CD4-positive, CD25-positive, alpha-beta regulatory T cell (primary cell): Measurements from ENCODE around the gene HTR3B. TPM values are rescaled to one million over a fixed set of nuclear protein-coding genes. Genes with fewer than 3 reads are reported as not detected.

Experiments used
- ATAC-seq, 2 donors: fragments of 150-1000 bp; cut with Tn5 transposase; one replicate each; pipeline ENCODE4 v1.10.0; 2021; ENCODE audit warnings: low read depth in 2 of 2, moderate number of reproducible peaks in 2 of 2, moderate library complexity in 1 of 2
- DNase-seq, 3 donors: peaks; one replicate each; pipeline versions ENCODE4 v3.0.0 to v3.0.0-alpha.2; 2012 to 2022; ENCODE audit warnings: mixed read lengths in 1 of 3
- H3K27ac ChIP-seq: one replicate; pipeline ENCODE4 v1.7.0; 2013; ENCODE audit warnings: mild to moderate bottlenecking, low read length; ENCODE audit not compliant: insufficient read depth, poor library complexity, severe bottlenecking
- H3K27me3 ChIP-seq: one replicate; pipeline ENCODE4 v1.7.0; 2013; ENCODE audit warnings: low read length; ENCODE audit not compliant: control insufficient read depth, insufficient read depth
- H3K36me3 ChIP-seq: one replicate; pipeline ENCODE4 v1.7.0; 2013; ENCODE audit warnings: mild to moderate bottlenecking, low read length, moderate library complexity; ENCODE audit not compliant: control insufficient read depth, insufficient read depth
- H3K4me1 ChIP-seq: 2 replicates; pipeline ENCODE4 v1.7.0; 2013; ENCODE audit warnings: mild to moderate bottlenecking, low read length; ENCODE audit not compliant: insufficient read depth, control insufficient read depth, poor library complexity, severe bottlenecking
- H3K4me3 ChIP-seq: one replicate; pipeline ENCODE4 v1.7.0; 2013; ENCODE audit warnings: low read depth, mild to moderate bottlenecking, low read length, moderate library complexity
- H3K9me3 ChIP-seq, 2 experiments: 1 replicate in 1 of 2; 2 replicates in 1 of 2; pipeline ENCODE4 v1.7.0; 2013; ENCODE audit warnings: low read length in 2 of 2, mild to moderate bottlenecking in 1 of 2, moderate library complexity in 1 of 2; ENCODE audit not compliant: control insufficient read depth in 2 of 2
- H3K27ac Mint-ChIP-seq, 3 donors: one replicate each; pipeline ENCODE4 v1.8.0; 2020 to 2022; ENCODE audit warnings: mild to moderate bottlenecking in 3 of 3, mixed read lengths in 3 of 3, moderate library complexity in 2 of 3
- H3K27me3 Mint-ChIP-seq: one replicate; pipeline ENCODE4 v1.8.0; 2022; ENCODE audit warnings: mild to moderate bottlenecking, mixed read lengths
- H3K36me3 Mint-ChIP-seq: one replicate; pipeline ENCODE4 v1.8.0; 2020; ENCODE audit warnings: mixed read lengths
- H3K4me1 Mint-ChIP-seq, 4 donors: one replicate each; pipeline ENCODE4 v1.8.0; 2020 to 2022; ENCODE audit warnings: mixed read lengths in 4 of 4, mild to moderate bottlenecking in 1 of 4
- H3K4me3 Mint-ChIP-seq, 4 donors: one replicate each; pipeline ENCODE4 v1.8.0; 2020 to 2022; ENCODE audit warnings: mild to moderate bottlenecking in 4 of 4, mixed read lengths in 4 of 4, moderate library complexity in 3 of 4
- H3K9me3 Mint-ChIP-seq, 7 donors: one replicate each; pipeline ENCODE4 v1.8.0; 2020 to 2022; ENCODE audit warnings: mixed read lengths in 7 of 7, mild to moderate bottlenecking in 3 of 7, moderate library complexity in 2 of 7
- polyA plus RNA-seq, 4 donors: library from polyadenylated mRNA; unstranded; fragments of 300-500 nt; fragmentation: Illumina TruSeq; gene quantifications; one replicate each; pipeline ENCODE4 v1.2.3, GENCODE V29; 2021
- total RNA-seq: library from RNA; stranded (reverse); gene quantifications from one replicate; pipeline ENCODE4 v1.2.3, GENCODE V29; 2022

HTR3B gene
- total and polyA plus RNA-seq, 5 donors from 2014 or later = not detected

GRCh38 chr11:113951537-113951936, 46.9 kb downstream of the HTR3B start:
- H3K4me1 Mint-ChIP-seq = no peaks in the 10 kb centered on the region
- H3K9me3 Mint-ChIP-seq = peaks cover 0 to 3% (median 0%) of the 10 kb centered on the region in 7 donors
- no peak overlapping the region for H3K4me3 Mint-ChIP-seq
- ATAC-seq = no peak
- no peak overlapping the region for H3K27ac ChIP-seq
- no peak overlapping the region for H3K4me3 ChIP-seq
- DNase-seq = no peak
- H3K4me1 ChIP-seq = no peaks in the 10 kb centered on the region
- H3K27ac Mint-ChIP-seq = peak overlapping the region in 1 of 3 donors; percentile 68
- no peaks in the 10 kb centered on the region for H3K36me3 ChIP-seq
- H3K36me3 Mint-ChIP-seq = no peaks in the 10 kb centered on the region
- peaks cover 6% of the 10 kb centered on the region for H3K27me3 Mint-ChIP-seq
- H3K9me3 ChIP-seq = no peaks in the 10 kb centered on the region
- H3K27me3 ChIP-seq = peaks cover 2% of the 10 kb centered on the region

- no peak for ATAC-seq
- Histone ChIP-seq H3K4me3 (no peak overlapping the region), H3K9me3 (no peaks in the 10 kb centered on the region), H3K4me1 (no peaks in the 10 kb centered on the region), H3K27me3 (peaks cover 2% of the 10 kb centered on the region), H3K36me3 (no peaks in the 10 kb centered on the region), H3K27ac (no peak overlapping the region)
- Mint-ChIP-seq H3K9me3 (peaks cover 0 to 3% (median 0%) of the 10 kb centered on the region in 7 donors), H3K4me1 (no peaks in the 10 kb centered on the region), H3K4me3 (no peak overlapping the region), H3K27ac (no peak overlapping the region), H3K36me3 (no peaks in the 10 kb centered on the region), H3K27me3 (peaks cover 6% of the 10 kb centered on the region)
- DNase-seq = no peak
Measured at GRCh38 chr11:113952070-113952469, 47.5 kb downstream of the HTR3B start.

GRCh38 chr11:113952588-113952987, 48.0 kb downstream of the HTR3B start:
- Mint-ChIP-seq H3K9me3 (peaks cover 0 to 3% (median 0%) of the 10 kb centered on the region in 7 donors), H3K27ac (no peak overlapping the region), H3K4me1 (no peaks in the 10 kb centered on the region), H3K36me3 (no peaks in the 10 kb centered on the region), H3K27me3 (peaks cover 6% of the 10 kb centered on the region), H3K4me3 (no peak overlapping the region)
- H3K9me3 ChIP-seq = no peaks in the 10 kb centered on the region
- no peak for DNase-seq
- H3K27ac ChIP-seq = no peak overlapping the region
- no peak overlapping the region for H3K4me3 ChIP-seq
- peaks cover 2% of the 10 kb centered on the region for H3K27me3 ChIP-seq
- no peak for ATAC-seq
- no peaks in the 10 kb centered on the region for H3K36me3 ChIP-seq
- no peaks in the 10 kb centered on the region for H3K4me1 ChIP-seq

GRCh38 chr11:113954235-113954634, 49.6 kb downstream of the HTR3B start:
- Histone ChIP-seq H3K9me3 (no peaks in the 10 kb centered on the region), H3K36me3 (no peaks in the 10 kb centered on the region), H3K27ac (no peak overlapping the region), H3K27me3 (peaks cover 2% of the 10 kb centered on the region), H3K4me1 (no peaks in the 10 kb centered on the region), H3K4me3 (no peak overlapping the region)
- Mint-ChIP-seq H3K27me3 (peaks cover 6% of the 10 kb centered on the region), H3K4me1 (no peaks in the 10 kb centered on the region), H3K27ac (peak overlapping the region in 1 of 3 donors; percentile 21), H3K9me3 (peaks cover 0 to 3% (median 0%) of the 10 kb centered on the region in 7 donors), H3K36me3 (no peaks in the 10 kb centered on the region), H3K4me3 (no peak overlapping the region)
- no peak for ATAC-seq
- DNase-seq = no peak

GRCh38 chr11:113956986-113957385, 52.4 kb downstream of the HTR3B start:
- Histone ChIP-seq H3K9me3 (no peaks in the 10 kb centered on the region), H3K27ac (no peak overlapping the region), H3K36me3 (no peaks in the 10 kb centered on the region), H3K4me3 (no peak overlapping the region), H3K27me3 (peaks cover 2% of the 10 kb centered on the region), H3K4me1 (no peaks in the 10 kb centered on the region)
- Mint-ChIP-seq H3K9me3 (peaks cover 0 to 1% (median 0%) of the 10 kb centered on the region in 7 donors), H3K36me3 (no peaks in the 10 kb centered on the region), H3K27ac (no peak overlapping the region), H3K4me3 (no peak overlapping the region), H3K4me1 (no peaks in the 10 kb centered on the region), H3K27me3 (peaks cover 10% of the 10 kb centered on the region)
- no peak for DNase-seq
- no peak for ATAC-seq

- Histone ChIP-seq H3K27ac (no peak overlapping the region), H3K4me3 (no peak overlapping the region), H3K36me3 (no peaks in the 10 kb centered on the region), H3K9me3 (no peaks in the 10 kb centered on the region), H3K27me3 (no peaks in the 10 kb centered on the region), H3K4me1 (no peaks in the 10 kb centered on the region)
- no peaks in the 10 kb centered on the region for H3K4me1 Mint-ChIP-seq
- no peak overlapping the region for H3K27ac Mint-ChIP-seq
- H3K27me3 Mint-ChIP-seq = peaks cover 8% of the 10 kb centered on the region
- no peak for ATAC-seq
- H3K4me3 Mint-ChIP-seq = no peak overlapping the region
- peaks cover 0 to 1% (median 0%) of the 10 kb centered on the region in 7 donors for H3K9me3 Mint-ChIP-seq
- DNase-seq = no peak
- no peaks in the 10 kb centered on the region for H3K36me3 Mint-ChIP-seq
Measured at GRCh38 chr11:113960702-113961330, 56.2 kb downstream of the HTR3B start.

- no peaks in the 10 kb centered on the region for H3K4me1 Mint-ChIP-seq
- H3K27me3 ChIP-seq = no peaks in the 10 kb centered on the region
- H3K4me3 ChIP-seq = no peak overlapping the region
- H3K27ac ChIP-seq = no peak overlapping the region
- H3K36me3 ChIP-seq = no peaks in the 10 kb centered on the region
- H3K27ac Mint-ChIP-seq = no peak overlapping the region
- H3K9me3 ChIP-seq = no peaks in the 10 kb centered on the region
- H3K9me3 Mint-ChIP-seq = peaks cover 0 to 1% (median 0%) of the 10 kb centered on the region in 7 donors
- H3K27me3 Mint-ChIP-seq = peaks cover 19% of the 10 kb centered on the region
- no peaks in the 10 kb centered on the region for H3K4me1 ChIP-seq
- ATAC-seq (no peak), DNase-seq (no peak)
- H3K4me3 Mint-ChIP-seq = no peak overlapping the region
- H3K36me3 Mint-ChIP-seq = no peaks in the 10 kb centered on the region
Measured at GRCh38 chr11:113967361-113967760, 62.8 kb downstream of the HTR3B start.

- H3K4me1 ChIP-seq = no peaks in the 10 kb centered on the region
- H3K36me3 ChIP-seq = no peaks in the 10 kb centered on the region
- H3K27me3 ChIP-seq = no peaks in the 10 kb centered on the region
- H3K27me3 Mint-ChIP-seq = peaks cover 20% of the 10 kb centered on the region
- no peaks in the 10 kb centered on the region for H3K4me1 Mint-ChIP-seq
- H3K27ac ChIP-seq = no peak overlapping the region
- no peaks in the 10 kb centered on the region for H3K9me3 ChIP-seq
- H3K4me3 ChIP-seq = no peak overlapping the region
- DNase-seq (no peak), ATAC-seq (no peak)
- no peak overlapping the region for H3K27ac Mint-ChIP-seq
- no peaks in the 10 kb centered on the region for H3K36me3 Mint-ChIP-seq
- H3K9me3 Mint-ChIP-seq = peaks cover 0 to 1% (median 0%) of the 10 kb centered on the region in 7 donors
- no peak overlapping the region for H3K4me3 Mint-ChIP-seq
Measured at GRCh38 chr11:113971506-113972195, 67.1 kb downstream of the HTR3B start.
